Measurements from ENCODE around the gene UBA7. TPM values are rescaled to one million over a fixed set of nuclear protein-coding genes. Genes with fewer than 3 reads are reported as not detected.

UBA7 gene
- total and polyA plus RNA-seq, 2 donors (not counting 3 experiments of a cell fraction or from before 2014, with no cell fraction given): 57.4 to 80.7 TPM

GRCh38 chr3:49786357-49787181 lies 27.2 kb downstream of the UBA7 start, which contains the start of gene IP6K1:
Gene IP6K1 (minus strand): TSS chr3:49786542. CDS start chr3:49748040, 38,502 bp downstream.
- DNase-seq (ENCODE audit: low read depth, low spot score) (peak; percentile 100), FAIRE-seq (peak; percentile 100)
- H3K9ac ChIP-seq (replicated peaks; ENCODE audit: extremely low read depth, insufficient read depth, low read length): peak within 1 kb of the TSS; percentile 85
- H3K36me3 ChIP-seq (ENCODE audit: control insufficient read depth in 2 of 2, extremely low read depth in 1 of 2, insufficient read depth in 2 of 2, low read length in 2 of 2): peaks cover 0 to 9% of the 10 kb centered on the region in 2 experiments
- TSS peak; percentile 97 for BruUV-seq (replicated peaks)
- H3K27ac ChIP-seq (ENCODE audit: insufficient read depth, low read depth, low read length): peak within 1 kb of the TSS; percentile 38
- H4K20me1 ChIP-seq (replicated peaks; ENCODE audit: control insufficient read depth, extremely low read depth, insufficient read depth, low read length): no peaks in the 10 kb centered on the region
- peak within 1 kb of the TSS; percentile 74 to 85 (median 80) for H3K4me3 ChIP-seq (replicated peaks in 1 of 3; ENCODE audit: insufficient read depth in 1 of 3, low read depth in 1 of 3, low read length in 3 of 3)
- H3K4me2 ChIP-seq (ENCODE audit: insufficient read depth, low read length): peak within 1 kb of the TSS; percentile 62
- no peaks in the 10 kb centered on the region for H3K9me1 ChIP-seq (replicated peaks; ENCODE audit: control insufficient read depth, extremely low read depth, insufficient read depth, low read length)
- ChIA-PET POLR2A (interaction anchor here (0.6 to 1.2 kb wide), 3 partner anchors 19 to 52 kb away, joined by 3 to 12 read pairs (median 4); no protein-coding TSS in a partner anchor), CTCF (interaction anchor here (1.0 to 1.9 kb wide), 6 partner anchors 13 to 337 kb away, joined by 3 to 11 read pairs (median 3); partner anchors contain the start of genes CDHR4 and INKA1)
- TF ChIP-seq CTCF (IDR thresholded peaks at IDR 0.05; ENCODE audit: extremely low read depth in 1 of 2, insufficient read depth in 1 of 2, low read depth in 1 of 2, low read length in 2 of 2): no peak
- TF ChIP-seq MAX (IDR thresholded peaks at IDR 0.05; ENCODE audit: insufficient read depth, insufficient read length): peak; percentile 100
- TF ChIP-seq MYC (IDR thresholded peaks at IDR 0.05; ENCODE audit: low read depth, low read length): no peak
- no peak for TF ChIP-seq JUN (IDR thresholded peaks at IDR 0.05; ENCODE audit: borderline replicate concordance, insufficient read depth, insufficient read length, low read depth)
- peak; percentile 71 for TF ChIP-seq POLR2AphosphoS5 (IDR thresholded peaks at IDR 0.05; ENCODE audit: insufficient read depth, low read depth, low read length)
- no peak for TF ChIP-seq GATA2 (IDR thresholded peaks at IDR 0.05; ENCODE audit: insufficient read depth, insufficient read length, low read depth, low read length)
- TF ChIP-seq POLR2A (IDR thresholded peaks at IDR 0.05; ENCODE audit: low read depth, low read length): peak; percentile 82
- no peak for TF ChIP-seq FOS (IDR thresholded peaks at IDR 0.05; ENCODE audit: borderline replicate concordance, insufficient read depth, low read length)
- no peak for TF ChIP-seq EZH2 (IDR thresholded peaks at IDR 0.05; ENCODE audit: borderline replicate concordance, low read depth, low read length, severe bottlenecking)
- peaks cover 11% of the 10 kb centered on the region for H3K4me1 ChIP-seq (ENCODE audit: control insufficient read depth, extremely low read depth, insufficient read depth, low read length)
- no peaks in the 10 kb centered on the region for H3K27me3 ChIP-seq (ENCODE audit: control insufficient read depth in 2 of 2, insufficient read depth in 2 of 2, low read length in 2 of 2)
- peak within 1 kb of the TSS; percentile 85 for H2AFZ ChIP-seq (ENCODE audit: low read depth, low read length)
- H3K79me2 ChIP-seq (ENCODE audit: control insufficient read depth, insufficient read depth, low read length): peaks cover 39% of the 10 kb centered on the region
- dilution Hi-C loops (cut with MboI; ENCODE audit: extremely low pct_ligation_motif_present, low sequenced_read_pairs) (no loop called here), intact Hi-C loops (cut with micrococcal nuclease) (loop anchor here (1.0 to 5.0 kb wide), 3 partner anchors 16 to 234 kb away; partner anchors contain the start of gene BSN)
- H3K9me3 ChIP-seq (replicated peaks; ENCODE audit: control insufficient read depth, insufficient read depth, low read length): no peaks in the 10 kb centered on the region
